RPMI8226 (cell line): ENCODE data around the gene CHCHD6.

ENCODE experiments used
- DNase-seq: peaks from one replicate; pipeline ENCODE4 v3.0.0-alpha.2; 2015

CHCHD6 gene

DNA sequence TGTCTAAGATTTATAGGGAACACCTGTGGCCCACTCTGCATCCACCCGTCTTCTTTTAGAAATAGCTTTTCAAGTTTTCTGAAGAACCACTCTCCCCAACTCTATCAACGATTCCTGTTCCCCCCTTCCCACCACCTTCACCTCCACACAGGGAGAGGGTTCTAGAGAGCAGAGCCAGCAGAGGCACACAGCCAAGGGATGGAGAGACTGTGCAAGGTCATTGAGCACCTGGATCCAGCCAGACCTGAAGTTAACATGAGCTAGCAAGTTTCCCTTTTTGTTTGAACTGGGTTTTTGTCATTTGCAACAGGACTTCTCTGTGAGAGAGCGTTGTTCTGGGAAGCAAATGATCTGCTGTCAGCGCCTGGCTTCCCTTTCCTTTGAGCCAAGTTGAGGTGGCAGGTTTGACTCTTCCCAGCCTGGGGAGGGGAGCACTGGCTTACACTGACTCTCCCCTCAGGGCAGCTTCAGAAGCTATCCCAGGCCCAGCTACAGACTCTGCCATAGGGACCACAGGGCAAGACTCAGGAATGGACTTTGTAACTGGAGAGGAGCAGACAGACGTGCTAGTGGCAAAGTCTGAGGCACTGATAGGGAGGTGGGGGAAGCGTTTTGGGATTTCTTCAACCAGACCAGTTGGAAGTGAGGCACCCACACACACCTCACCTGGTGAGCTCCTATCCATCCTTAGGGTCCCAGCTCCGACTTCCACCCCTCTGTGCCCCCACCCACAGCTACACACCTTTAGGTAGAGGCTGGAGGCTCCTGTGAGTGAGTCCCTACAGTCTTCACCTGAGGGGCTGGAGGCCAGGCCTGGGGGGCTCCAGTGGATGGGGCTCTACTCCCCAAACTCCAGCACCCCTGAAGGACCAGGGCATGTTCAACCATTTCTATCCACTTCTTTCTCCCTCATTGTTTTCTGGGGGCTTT, 259.5 kb downstream of the CHCHD6 start:
- no peak for DNase-seq

DNA sequence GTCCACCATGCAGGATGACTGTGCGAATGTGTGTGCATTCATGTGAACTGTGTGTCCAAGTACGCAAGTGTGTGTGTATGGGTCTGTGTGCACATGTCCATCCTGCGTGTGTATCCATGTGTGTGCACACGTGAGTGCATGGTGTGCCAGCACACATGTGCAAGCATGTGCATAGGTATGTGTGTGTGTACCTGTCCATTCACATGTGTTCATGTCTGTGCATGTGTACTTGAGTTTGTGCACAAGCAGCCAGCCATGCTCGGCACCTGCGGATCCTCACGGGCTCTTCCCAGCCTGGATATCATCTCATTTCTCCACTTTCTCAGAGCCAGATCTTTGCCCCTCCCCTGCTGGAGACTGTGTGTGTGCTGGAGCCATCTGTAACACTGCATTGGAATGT, 260.2 kb downstream of the CHCHD6 start:
- no peak for DNase-seq

DNA sequence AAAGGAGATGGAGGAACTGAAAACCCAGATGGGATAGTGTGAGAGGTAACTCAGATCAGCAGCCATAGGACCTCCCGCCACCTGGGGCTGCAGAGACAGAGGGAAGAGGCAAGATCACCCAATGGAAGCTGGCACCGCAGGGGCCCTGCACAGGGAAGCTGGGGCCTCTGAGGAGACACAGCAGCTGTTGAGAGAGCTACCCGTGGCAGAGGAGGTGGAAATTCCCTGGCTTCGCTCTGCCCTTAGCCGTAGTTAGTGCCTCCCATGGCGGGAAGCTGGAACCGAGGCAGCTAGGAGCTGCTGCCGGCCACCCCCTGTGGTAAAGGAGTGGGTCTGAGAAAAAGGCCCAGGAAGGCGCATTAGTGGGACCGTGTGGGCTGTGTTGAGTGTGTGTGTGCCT, 260.9 kb downstream of the CHCHD6 start:
- DNase-seq = no peak

DNA sequence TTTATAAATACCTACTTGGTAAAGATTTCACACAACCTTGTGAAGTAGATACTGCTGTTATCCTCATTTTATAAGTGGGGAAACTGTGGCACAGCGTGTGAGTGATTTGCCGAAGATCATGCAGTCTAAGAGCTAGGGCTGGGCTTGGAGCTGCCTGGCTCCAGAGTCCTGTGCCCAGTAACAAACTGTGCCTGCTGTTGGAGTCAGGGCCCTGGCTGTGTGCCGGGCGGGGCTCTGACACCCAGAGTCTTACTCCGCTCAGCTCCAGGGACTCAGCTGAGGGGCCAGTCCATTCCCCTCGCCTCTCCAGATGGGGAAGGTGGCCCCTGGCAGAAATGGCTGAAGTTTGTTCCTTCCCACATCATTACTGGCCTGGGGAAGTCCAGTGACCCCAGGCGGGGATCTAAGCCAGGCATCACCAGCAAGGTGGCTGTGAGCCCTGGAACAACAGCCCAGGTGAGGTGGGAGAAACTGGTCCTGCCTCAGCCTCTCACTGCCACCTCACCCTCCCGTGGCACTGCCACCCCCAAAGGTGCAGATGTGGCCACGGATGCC, 261.6 kb downstream of the CHCHD6 start:
- no peak for DNase-seq

DNA sequence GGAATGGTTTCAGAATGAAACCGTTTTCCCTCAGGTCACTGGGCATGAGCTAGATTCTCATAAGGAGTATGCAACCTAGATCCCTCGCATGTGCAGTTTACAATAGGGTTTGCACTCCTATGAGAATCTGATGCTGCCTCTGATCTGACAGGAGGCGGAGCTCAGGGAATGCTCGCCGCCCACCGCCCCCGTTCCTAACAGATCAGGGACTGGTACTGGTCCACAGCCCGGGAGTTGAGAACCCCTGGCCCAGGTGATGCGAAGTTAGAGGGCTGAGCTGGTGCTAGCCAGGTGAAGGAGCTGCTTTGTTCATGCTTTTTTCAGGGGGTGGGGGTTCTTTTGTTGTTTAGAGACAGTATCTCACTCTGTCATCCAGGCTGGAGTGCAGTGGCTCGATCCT, 263.3 kb downstream of the CHCHD6 start:
- no peak for DNase-seq

DNA sequence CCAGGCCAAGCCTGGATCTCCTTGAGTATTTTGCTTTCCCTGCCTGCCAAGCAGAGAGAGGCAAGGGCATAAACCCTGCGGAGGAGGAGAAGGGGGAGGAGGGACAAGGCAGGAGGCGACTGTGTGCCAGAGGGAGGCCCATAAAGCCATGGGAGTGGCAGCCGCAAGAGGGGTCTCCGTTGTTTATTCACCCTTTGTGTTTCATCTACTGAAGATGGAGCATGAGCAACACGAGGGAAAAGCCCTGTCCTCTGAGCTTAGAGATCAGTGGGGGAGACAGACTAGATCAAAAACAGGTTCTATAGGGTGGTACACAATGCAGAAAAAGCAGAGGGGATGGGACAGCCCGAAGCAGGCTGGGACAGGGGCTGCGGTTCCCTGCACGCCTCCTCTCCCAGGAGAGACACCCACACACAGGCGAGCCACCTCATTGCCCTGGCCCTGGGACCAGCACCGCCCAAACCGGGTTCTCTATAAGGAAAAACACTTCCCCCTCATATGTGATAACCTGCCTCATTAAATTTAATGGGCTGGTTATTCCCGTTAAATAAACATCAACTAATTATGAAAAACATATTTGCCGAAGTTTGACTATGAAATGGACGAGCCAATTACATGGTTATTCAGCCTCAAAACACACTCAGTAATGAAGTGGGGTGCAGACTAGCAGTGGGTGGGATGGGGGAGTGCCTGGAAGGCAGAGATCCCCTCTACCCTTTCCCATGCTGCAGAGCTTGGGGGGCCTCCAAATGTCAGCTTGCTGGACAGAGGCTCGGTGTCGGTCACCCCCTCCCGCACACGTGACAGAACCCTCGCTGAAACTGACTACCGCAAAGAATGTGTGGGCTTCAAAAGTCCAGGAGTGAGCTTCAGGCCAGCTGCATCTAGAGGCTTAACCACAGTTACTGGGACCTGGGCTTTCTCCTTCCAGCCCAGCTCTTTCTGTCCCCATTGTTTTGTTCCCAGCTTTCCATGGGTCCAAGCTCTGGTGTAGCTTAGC, 264.7 kb downstream of the CHCHD6 start:
- DNase-seq = no peak

DNA sequence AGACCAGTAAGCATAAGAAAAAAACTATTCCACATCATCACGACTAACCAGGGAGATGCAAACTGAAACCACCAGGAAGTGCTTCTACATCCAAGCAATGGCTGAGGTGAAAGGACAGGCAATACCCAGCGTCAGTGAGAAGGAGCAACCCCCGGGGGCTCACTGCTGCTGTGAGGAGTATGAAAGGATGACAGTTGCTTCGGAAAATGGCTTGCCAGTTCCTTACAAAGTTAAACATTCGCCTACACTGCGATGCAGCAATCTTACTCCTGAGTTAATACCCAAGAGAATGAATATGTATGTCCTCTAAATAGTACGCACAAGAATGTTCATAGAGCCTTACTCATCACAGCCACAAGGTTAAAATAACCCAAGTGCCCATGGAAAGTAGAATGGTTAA, 265.5 kb downstream of the CHCHD6 start:
- no peak for DNase-seq

DNA sequence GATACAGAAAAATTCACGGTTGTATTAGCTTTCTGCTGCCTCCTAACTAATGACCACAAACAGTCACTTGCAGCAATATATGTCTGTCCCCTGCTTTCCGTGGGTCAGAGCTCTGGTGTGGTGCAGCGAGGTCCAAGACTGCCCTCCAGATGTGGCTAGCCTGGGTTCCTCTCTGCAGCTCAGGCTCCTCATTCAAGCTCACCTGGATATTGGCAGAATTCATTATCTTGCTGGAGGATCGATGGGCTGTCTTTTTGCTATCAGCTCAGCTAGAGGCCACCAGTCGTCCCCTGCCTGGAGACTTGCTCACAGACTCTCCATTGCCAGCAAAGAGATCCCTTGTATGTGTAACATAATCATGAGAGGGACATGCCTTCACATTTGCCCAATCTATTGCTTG, 266.1 kb downstream of the CHCHD6 start:
- DNase-seq = no peak

DNA sequence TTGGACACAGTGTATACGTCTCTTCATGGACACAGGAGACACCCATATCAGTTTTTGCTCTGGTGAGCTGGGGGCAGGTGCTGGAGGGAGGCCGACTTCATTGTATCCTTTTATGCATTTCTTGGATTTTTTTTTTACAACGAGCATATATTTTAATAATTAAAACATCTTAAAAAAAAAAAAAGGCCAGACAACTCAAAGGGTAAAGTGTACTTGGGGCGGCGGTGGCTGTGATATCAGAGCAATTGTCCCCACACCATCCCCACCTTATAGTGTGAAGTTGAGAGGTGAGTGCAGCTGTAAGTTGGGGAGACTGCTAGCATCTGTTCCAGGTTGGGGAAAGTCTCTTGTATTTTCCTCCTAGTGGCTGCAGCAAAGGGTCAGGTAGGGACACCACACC, 266.9 kb downstream of the CHCHD6 start:
- no peak for DNase-seq

DNA sequence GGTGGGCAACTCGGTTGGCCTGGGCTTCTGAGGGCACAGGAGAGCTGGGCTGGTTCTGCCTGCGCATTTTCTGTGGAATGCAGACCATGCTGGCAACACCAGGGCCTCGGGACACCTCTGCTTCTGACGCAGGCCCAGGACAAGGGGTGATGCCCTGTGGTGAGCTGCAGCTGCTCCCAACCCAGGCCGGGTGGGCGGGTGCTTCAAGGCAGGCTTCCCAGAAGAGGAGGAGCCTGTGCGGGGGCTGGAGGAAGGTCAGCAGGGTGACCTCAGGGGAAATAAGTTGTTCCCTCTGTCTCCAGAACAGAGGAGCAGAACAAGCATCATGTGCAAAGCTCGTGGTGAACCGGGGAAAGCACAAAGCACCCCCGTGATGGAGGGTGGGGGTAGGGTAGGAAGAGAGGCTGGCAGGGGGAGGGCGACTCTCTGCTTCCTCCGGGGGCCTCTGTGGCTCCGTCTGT, 267.9 kb downstream of the CHCHD6 start:
- no peak for DNase-seq

DNA sequence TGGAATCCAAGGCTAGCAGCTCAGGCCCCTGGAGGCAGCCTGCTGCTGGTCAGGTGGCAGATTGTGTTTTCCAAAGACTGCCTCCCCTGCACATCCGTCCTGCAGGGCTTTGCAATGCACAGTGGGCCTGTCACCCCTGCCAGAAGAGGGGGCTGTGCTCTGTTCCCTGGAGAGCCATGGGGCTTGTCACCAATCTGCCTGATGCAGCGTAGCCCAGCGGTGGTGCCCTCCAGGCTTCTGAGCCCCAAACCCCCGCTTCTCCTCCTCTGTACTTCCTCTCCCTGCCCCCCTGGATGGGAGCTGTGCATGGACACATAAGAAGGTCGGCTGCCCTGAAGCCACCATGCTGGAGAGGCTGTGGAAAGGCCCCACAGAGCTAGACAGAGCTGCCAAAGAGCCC, 268.8 kb downstream of the CHCHD6 start:
- DNase-seq = no peak

DNA sequence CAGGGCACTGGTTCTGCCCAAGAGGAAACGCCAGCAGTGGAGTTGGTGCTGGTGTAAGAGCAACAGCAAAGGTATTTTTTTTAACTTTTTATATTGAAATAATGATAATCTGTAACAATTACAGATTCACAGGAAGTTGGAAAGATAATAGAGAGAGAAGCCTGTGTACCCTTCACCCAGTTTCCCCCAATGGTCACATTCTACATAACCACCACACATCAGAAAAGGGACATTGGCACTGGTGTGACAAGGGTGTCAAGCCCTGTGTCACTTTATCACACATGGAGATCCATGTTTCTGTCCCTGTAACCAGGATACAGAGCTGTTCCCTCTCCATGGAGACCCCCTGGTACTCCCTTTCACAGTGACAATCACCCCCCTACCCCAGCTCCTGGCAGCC, 269.8 kb downstream of the CHCHD6 start:
- no peak for DNase-seq

DNA sequence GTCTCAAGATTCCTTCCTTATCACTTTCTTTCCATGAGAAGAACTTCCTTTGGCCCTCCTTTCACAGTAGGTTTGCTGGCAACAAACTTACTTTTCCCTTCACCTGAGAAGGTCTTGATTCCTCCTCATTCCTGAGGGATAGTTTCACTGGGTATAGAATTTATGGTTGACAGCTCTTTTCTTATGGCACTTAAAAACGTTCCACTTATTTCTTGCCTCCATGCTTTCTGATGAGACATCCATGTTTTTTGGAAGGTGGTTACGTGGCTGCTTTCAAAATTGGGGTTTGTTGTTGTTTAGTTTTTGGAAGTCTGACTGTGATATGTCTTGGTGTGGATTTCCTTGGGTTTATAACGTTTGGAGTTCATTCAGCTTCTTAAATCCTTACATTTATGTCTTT, 270.7 kb downstream of the CHCHD6 start:
- DNase-seq = no peak

DNA sequence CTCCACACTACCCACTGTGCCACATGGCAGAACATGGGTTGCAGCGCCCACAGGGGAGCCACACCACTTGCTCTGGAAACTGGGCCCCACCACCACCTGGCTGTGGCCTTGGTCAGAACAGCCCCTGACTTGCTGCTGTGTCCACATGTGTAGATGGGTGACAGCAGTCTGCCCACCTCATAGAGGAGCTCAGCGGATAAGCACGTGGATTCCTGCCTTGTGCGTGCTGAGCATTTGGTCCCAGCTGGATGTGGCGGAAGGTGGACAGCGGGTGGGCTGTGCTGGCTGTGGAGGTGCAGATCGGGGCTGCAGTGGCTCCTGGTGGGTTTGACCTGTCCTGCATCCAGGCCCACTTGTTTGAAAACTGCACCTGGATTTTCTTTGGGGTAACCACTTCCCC, 272.9 kb downstream of the CHCHD6 start:
- no peak for DNase-seq

DNA sequence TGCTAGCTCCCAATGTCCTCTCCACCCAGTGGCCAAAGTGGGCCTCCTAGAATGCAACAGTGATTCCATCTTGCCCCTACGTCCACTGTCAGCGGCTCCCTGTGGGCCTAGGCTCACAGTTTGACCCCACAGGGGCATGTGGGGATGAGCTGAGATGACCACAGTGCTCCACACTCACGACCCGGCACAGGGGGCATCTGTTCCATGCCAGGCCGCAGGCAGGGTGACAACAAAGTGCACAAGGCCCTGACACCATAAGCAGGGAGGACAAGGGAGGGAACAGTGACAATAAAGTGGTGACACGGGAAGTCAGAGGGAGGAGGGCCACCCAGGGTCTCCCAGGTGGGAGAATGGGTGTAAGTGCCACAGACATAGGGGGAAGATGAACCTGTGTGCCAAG, 273.8 kb downstream of the CHCHD6 start:
- no peak for DNase-seq

DNA sequence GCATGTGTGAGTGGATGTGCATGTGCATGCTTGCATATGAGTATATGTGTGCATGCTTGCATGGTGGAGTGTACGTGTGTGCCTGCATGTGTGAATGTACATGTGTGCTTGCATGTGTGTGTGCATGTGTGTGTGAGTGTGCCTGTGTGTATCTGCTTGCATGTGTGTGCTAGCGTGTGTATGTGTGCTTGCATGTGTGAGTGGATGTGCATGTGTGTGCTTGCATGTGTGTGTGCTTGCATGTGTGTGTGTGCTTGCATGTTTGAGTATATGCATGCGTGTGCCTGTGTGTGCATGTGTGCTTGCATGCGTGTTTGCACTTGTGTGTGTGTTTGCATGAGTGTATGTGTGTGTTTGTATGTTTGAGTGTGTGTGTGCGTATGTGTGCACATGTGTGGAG, 274.3 kb downstream of the CHCHD6 start:
- DNase-seq = no peak

DNA sequence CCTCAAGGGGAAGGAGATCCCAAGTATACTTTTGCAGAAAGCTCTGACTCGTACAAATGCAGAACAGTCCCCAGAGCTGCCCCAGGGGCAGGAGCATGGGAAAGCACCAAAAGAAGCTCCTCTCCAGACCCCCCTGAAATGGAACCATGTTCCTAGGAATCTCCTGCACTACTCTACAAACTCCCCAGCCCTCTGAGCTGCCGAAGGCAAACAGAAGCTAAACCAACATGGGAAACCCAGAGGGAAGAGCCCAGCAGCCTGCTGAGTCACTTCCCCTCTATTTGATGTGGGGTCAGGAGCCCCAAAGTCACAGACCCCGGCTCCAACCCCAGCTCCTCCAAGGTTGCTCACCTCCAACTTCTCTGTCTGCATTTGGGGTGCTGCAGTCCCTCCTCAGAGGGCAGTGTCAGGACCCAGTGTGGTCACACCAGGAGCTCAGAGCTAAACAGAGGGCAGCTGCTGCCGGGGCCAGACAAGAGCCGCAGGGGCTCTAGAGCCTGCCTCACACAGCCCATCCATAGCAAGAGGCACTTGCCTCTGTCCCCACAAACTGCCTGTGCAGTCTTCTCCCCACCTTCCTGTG, 275.1 kb downstream of the CHCHD6 start:
- no peak for DNase-seq

DNA sequence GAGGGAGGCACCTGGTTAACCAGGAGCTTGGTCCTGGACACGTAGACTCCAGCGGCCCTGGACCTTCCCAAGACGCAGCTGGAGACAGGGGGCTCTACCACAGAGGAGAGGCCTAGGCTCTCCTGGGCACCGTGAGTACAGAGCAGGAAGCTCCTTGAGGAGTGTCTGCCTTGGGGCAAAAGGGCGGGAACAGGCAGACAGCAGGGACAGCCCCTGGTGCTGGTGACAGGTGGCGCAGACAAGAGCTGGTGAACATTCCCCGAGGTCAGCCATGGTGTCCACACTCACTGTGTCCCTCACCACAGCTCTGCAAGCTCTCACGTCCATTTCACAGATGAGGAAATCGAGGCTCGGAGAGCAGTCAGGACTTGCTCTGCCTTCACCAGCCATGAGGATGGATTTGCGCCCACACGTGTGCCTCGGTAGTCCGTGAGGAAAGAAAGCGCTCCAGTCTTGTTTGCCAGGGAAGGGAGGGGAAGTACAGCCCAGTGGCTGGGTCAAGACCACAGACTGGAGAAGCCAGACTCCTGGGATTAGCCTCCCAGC, 276.3 kb downstream of the CHCHD6 start:
- no peak for DNase-seq

DNA sequence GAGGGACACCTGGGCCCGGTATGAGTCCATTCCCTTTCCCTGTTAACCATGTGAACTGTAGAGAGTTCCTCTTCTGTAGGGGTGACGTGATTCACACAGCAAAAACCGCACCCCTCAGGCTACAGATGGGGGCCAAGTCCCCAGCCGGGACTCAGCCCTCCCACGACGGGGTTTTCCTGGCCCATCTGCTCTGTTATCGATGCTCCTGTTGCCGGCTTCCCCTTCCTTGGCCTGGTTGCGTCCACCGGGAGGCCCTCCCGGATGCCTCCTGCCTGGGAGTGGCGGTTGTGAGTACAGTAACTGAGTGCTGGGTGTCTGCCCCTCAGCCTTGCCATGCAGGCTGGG, 278.1 kb downstream of the CHCHD6 start:
- DNase-seq = peak; percentile 58

DNA sequence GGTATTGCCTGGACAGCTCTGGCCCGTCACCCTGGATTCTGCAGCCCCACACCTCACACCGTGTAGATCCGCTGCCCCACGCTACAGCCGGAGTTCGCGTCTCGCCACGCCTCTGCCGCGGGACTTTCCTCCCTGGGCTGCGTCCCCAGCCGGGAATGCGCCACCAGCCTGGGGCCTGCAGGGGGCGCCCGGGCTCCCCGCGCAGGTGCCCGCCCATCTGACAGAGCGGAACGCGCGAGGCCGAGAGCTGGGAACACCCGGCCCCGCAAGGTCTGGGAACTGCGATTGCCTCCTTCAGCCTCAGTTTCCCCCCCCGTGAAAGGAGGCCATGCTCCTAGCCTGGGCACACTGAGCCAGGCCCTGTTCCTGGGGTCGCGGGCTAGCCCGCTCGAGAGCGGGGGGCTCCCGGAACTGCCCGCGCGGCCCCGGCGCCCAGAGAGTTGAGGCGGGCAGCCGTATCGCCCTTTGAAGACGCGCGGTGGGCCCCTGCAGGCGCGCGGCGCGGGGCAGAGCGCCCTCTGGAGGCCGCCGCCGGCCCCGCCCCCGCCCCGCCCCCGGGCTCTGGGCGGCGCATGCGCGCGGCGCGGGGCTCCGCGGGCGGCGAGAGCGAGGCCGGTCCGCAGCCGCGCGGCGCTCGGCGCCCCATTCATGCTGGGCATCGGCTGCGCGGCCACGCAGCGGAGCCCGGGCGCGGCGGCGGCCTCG, 278.6 kb downstream of the CHCHD6 start, which contains the start of gene PLXNA1:
TSS of gene PLXNA1 (plus strand) at position 645 of the 705 bp plus-strand sequence. CDS start 5,479 bp downstream, outside the sequence.
- peak; percentile 90 for DNase-seq

DNA sequence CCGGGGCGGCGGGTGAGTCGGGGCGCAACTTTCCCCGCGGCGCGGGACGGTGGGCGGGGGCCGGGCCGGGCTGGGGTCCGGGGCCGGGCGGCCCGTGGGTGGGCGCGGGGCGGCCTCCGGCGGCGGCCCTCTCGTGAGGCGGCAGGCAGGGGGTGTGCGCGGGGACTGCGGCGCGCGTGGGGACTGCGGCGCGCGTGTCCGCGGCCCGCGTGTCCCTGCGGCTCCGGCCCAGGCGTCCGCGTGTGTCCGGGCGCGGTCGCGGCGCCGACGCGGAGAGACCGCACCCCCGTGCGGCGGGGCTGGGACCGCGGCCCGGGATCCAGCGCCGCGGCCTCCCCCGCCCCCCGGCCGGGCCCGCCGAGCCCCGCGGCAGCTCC, 279.2 kb downstream of the CHCHD6 start:
- peak; percentile 38 for DNase-seq
